BJ (cell line): ENCODE data around the gene ITGB2. TPM values are rescaled to one million over a fixed set of nuclear protein-coding genes. Genes with fewer than 3 reads are reported as not detected.

Source experiments
- CTCF ChIA-PET: fragments of 350-600 bp; formaldehyde crosslinking; extraction: SDS; loops from one replicate; lab custom pipeline; 2021; ENCODE audit warnings: antibody characterized with exemption, inconsistent platforms; lab: Yijun Ruan, JAX
- POLR2A ChIA-PET: fragments of 300-600 bp; sonication (Branson Sonifier 250); formaldehyde crosslinking; extraction: SDS; loops from one replicate; lab custom pipeline; 2021; ENCODE audit warnings: antibody characterized with exemption; lab: Charles Lee
- DNase-seq: peaks from one replicate; pipeline ENCODE4 v3.0.0-alpha.2; 2011; ENCODE audit warnings: low read depth
- H3K27me3 ChIP-seq: 2 replicates; pipeline ENCODE4 v1.6.0; 2011; ENCODE audit warnings: low read length; ENCODE audit not compliant: control insufficient read depth, insufficient read depth
- H3K36me3 ChIP-seq: 2 replicates; pipeline ENCODE4 v1.5.1; 2011; ENCODE audit warnings: low read length; ENCODE audit not compliant: control insufficient read depth, insufficient read depth
- H3K4me3 ChIP-seq: 2 replicates; pipeline ENCODE4 v1.5.1; 2011; ENCODE audit warnings: low read depth, mild to moderate bottlenecking, control low read depth, low read length
- CTCF ChIP-seq: IDR thresholded peaks from 2 replicates; pipeline ENCODE4 v1.5.1; 2011; ENCODE audit warnings: low read depth, mild to moderate bottlenecking, control low read depth, inconsistent platforms, low read length, moderate library complexity; ENCODE audit not compliant: insufficient read depth
- polyA plus RNA-seq: library from polyadenylated mRNA; depleted of rRNA; stranded (reverse); fragments of >200 nt; gene quantifications from 2 replicates; pipeline ENCODE4 v1.2.3, GENCODE V29; 2011

ITGB2 gene
- polyA plus RNA-seq, 1 experiment: not detected

DNA sequence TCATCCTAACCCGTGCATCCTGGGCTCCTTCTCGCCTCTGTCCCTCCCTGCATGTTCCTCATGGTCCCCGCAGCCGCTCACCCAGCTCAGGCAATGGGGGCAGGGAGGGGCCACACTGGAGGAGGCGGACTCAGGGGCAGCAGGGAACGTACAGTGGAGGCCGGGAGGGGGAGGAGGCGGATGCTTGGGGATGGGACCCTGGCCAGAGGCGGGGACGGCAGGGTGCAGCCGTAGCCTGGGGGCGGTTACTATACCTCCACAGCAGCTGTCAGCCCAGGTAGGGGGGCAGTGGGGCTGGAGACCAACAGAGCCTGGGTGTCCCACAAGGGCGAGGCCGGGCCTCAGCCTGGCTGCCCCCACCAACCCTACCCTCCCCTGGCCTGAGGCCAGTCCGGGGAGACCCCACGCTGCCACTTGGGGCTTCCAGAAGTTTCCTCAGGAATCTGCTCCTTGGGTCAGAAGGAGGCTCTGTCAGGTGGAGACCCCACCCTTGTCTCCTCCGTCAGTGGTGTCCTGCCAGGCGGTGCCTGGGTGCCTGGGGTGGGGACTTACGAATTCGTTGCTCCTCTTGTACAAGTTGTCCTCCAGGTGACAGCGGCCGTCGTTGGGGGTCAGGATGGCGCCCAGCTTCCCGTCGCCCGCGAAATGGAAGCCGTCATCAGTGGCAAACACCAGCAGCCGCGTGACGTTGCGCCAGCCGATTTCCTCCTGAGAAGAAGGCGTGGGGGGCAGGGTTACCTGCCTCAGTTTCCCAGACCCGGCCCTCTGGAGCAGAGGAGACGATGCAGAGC, 20.7 kb downstream of the ITGB2 start:
- POLR2A ChIA-PET: no interaction called here
- no peak for DNase-seq

GRCh38 chr21:44898851-44899767, 21.6 kb downstream of the ITGB2 start:
- no peak for DNase-seq
- TF ChIP-seq CTCF: no peak
- Histone ChIP-seq H3K36me3 (no peaks in the 10 kb centered on the region), H3K4me3 (no peak overlapping the region), H3K27me3 (peaks cover 23% of the 10 kb centered on the region)
- ChIA-PET POLR2A (no interaction called here), CTCF (interaction anchor here (1.0 to 1.8 kb wide), 3 partner anchors 13 to 106 kb away, joined by 3 to 5 read pairs (median 5); no protein-coding TSS in a partner anchor)

More for the DNA sequence above, 20.7 kb downstream of the ITGB2 start:
- no peaks in the 10 kb centered on the region for H3K36me3 ChIP-seq
- H3K27me3 ChIP-seq: peaks cover 18% of the 10 kb centered on the region
- TF ChIP-seq CTCF: no peak
- no peak overlapping the region for H3K4me3 ChIP-seq
- CTCF ChIA-PET: interaction anchor here (1.0 kb wide), 1 partner anchor 27 kb away, joined by 3 read pairs; no protein-coding TSS in a partner anchor

GRCh38 chr21:44898011-44898488, 22.6 kb downstream of the ITGB2 start:
- H3K27me3 ChIP-seq: peaks cover 33% of the 10 kb centered on the region
- no peak for DNase-seq
- ChIA-PET POLR2A (no interaction called here), CTCF (interaction anchor here (1.0 to 1.8 kb wide), 4 partner anchors 14 to 105 kb away, joined by 3 to 5 read pairs (median 4); no protein-coding TSS in a partner anchor)
- H3K36me3 ChIP-seq: no peaks in the 10 kb centered on the region
- no peak overlapping the region for H3K4me3 ChIP-seq
- TF ChIP-seq CTCF: no peak

DNA sequence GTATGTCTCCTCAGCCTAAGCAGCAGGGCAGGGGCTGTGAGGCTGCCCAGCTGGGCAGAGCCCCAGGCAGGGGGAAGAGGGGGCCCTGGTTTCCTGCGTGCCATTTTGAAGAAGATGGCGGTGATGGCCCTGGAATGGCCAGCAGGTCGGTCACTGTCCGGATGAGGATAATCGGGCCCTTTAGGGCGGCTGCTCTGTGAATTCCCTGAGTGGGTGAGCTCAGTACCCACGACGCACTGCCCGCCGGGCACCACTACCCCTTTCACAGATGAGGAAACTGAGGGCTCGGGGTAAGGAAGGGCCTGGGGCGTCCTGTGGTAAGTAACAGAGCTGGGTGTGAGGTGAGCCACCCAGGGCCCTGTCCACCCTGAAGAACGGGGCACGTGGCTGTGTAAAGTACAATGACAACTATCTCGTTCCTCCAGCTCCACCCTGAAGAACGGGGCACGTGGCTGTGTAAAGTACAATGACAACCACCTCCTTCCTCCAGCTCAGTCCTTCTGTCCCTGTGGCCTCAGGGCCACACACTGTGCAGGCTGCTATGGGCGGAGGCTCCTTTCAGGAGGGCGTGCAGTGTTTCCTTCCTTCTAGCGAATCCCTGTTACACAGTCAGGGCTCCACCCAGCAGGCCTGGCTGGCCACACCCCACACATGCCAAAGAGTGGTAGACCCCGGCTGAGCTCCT, 23.2 kb downstream of the ITGB2 start:
- Histone ChIP-seq H3K36me3 (no peaks in the 10 kb centered on the region), H3K27me3 (peaks cover 34% of the 10 kb centered on the region), H3K4me3 (no peak overlapping the region)
- TF ChIP-seq CTCF: no peak
- ChIA-PET POLR2A (no interaction called here), CTCF (interaction anchor here (1.0 to 1.8 kb wide), 5 partner anchors 14 to 104 kb away, joined by 3 to 5 read pairs (median 5); no protein-coding TSS in a partner anchor)
- no peak for DNase-seq
